CD4-positive, alpha-beta T cell treated with Interleukin-4 for 4 hours (primary cell): ENCODE data around the gene SMYD5.
"Not testable (repeated sequence)": the region's sequence is repeated elsewhere in the genome, so short reads cannot be mapped to it uniquely, and the experiment has no call there.

Experiments used
- DNase-seq: peaks from one replicate; pipeline ENCODE4 v3.0.0-alpha.2; 2020

Gene SMYD5

GRCh38 chr2:73262108-73262651 is 48.1 kb downstream of the SMYD5 start:
- DNase-seq = no peak

DNA sequence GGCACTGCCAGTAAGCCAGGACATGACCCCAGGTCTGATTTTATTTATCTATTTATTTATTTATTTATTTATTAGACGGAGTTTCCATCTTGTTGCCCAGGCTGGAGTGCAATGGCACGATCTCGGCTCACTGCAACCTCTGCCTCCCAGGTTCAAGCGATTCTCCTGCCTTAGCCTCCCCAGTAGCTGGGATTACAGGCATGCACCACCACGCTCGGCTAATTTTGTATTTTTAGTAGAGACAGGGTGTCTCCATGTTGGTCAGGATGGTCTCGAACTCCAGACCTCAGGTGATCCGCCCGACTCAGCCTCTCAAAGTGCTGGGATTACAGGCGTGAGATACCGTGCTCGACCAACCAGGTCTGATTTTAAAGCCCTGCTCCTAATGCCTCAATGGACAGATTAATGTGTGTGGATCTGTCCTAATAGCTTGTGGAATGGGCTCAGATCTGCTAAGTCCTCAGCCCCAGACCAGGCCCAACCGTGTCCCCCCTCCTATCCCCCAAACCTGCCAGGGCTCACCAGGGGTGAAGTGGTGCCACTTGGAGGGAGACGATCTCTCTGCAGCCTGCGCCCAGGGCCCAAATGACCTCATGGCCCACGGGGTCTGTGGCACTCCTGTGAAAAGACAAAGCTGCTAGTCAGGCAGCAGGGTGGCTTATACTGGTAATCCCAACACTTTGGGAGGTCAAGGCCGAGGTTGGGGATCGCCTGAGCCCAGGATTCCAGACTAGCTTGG is 48.8 kb downstream of the SMYD5 start:
- DNase-seq = not testable (repeated sequence)

DNA sequence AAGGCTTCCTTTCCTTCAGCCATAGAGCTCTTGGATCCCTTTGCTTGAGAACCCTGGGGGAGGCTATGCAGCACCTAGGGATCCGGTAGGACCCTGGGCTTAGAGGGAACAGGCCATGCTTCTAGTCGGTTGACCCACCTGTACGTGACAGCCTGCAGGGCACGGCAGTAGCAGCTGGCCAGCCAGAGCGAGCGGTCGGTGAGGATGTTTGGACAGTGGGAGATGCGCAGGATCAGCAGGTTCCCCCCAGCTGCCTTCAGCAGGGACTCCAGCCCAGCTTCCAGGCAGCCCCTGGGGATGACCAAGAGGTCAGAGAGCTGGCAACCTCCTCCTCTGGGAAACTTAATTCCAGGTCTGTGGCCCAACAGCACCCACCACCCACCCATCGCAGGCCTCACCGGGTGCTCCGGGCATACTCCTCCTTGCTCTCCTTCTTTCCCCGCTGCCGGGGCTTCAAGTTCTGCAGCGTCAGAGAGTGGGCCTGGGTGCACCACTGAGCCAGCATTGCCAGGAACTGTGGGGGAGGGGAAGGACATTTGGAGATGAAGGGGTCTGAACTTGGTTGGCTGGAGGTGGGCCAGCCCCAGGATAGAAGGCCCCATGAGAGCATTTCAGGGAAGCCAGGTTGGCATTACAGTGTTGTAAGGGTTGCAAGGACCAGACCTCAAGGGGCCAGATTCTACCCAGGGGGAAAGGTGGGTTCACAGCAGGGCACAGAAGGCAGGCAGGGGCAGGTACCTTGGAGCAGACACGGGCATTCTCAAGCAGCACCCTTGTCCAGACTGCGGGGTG is 49.7 kb downstream of the SMYD5 start:
- no peak for DNase-seq

DNA sequence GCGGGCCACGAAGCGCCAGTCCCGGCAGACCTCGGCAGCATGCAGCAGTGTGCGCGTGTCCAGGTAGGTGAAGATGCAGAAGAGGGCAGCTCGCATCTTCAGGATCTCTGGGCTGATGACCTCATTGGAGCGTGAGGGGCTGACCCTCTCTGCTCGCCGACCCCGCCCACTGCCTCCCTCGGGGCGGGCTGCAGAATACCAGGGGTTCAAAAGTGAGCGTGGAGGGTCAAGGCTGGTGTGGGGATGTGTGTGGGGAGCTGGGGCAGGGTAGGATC is 50.2 kb downstream of the SMYD5 start:
- no peak for DNase-seq

DNA sequence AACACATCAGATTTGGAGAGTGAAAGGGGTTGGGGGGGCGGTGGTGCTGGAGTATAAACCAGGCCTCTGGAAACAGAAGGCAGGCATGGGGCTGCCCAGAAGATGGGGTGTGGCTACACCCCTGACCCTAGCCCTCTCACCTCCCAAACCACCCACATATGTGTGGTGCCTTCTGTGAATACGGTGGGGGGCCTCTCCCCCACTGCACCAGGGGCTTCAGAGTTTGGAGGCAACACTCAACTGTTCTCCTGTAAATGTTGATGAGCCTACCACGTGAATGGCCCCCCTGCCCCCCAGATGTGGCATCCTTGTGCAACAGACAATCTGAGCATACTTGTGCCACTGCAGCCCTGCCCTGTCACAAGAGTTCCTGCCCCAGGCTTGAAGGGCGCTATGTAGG is 50.7 kb downstream of the SMYD5 start:
- no peak for DNase-seq

GRCh38 chr2:73265298-73266060 is 51.4 kb downstream of the SMYD5 start:
- DNase-seq = no peak

- no peak for DNase-seq
These were observed 52.2 kb downstream of the SMYD5 start for GRCh38 chr2:73266061-73266901.

DNA sequence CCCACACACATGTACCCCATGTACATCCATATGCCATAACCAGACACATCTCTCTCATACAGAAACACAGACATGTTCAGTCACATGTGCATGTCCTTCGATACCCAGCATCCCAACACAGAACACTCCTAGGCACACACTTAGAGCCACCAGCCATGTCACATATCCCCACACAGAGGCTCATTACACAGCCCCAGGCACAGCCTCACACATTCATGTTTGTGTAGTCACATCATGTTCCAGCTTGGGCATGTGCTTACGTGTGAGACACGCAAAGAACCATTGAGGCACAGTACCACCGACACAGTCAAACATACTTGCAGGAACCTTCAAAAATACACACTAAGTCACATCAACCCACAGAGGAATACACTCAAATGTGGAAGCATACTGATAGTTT is 53.0 kb downstream of the SMYD5 start:
- no peak for DNase-seq

GRCh38 chr2:73268366-73268829 is 54.4 kb downstream of the SMYD5 start:
- DNase-seq = no peak

- peak; percentile 84 for DNase-seq
These were observed 55.0 kb downstream of the SMYD5 start for GRCh38 chr2:73268830-73269685.

GRCh38 chr2:73269686-73270465 is 55.8 kb downstream of the SMYD5 start:
- no peak for DNase-seq

GRCh38 chr2:73272270-73272669 is 58.2 kb downstream of the SMYD5 start:
- no peak for DNase-seq
